ENCODE results near the gene SGO2.

GRCh38 chr2:200592406-200593075, 66.5 kb downstream of the SGO2 start:
- no peak for TF ChIP-seq CTCF (IDR thresholded peaks at IDR 0.05; ENCODE audit: extremely low read depth in 1 of 2, insufficient read depth in 1 of 2, low read depth in 1 of 2, low read length in 2 of 2)
- TF ChIP-seq EZH2 (IDR thresholded peaks at IDR 0.05; ENCODE audit: borderline replicate concordance, low read depth, low read length, severe bottlenecking): no peak
- no peak for TF ChIP-seq MAX (IDR thresholded peaks at IDR 0.05; ENCODE audit: insufficient read depth, insufficient read length)
- no peak for TF ChIP-seq FOS (IDR thresholded peaks at IDR 0.05; ENCODE audit: borderline replicate concordance, insufficient read depth, low read length)
- TF ChIP-seq POLR2A (IDR thresholded peaks at IDR 0.05; ENCODE audit: low read depth, low read length): no peak
